B cell (primary cell): ENCODE results near the gene ALKBH7. TPM values are rescaled to one million over a fixed set of nuclear protein-coding genes. Genes with fewer than 3 reads are reported as not detected.

Experiments
- ATAC-seq: fragments of 200-7000 bp; cut with Tn5 transposase; one replicate; pipeline ENCODE4 v1.10.0; 2021; ENCODE audit warnings: low read depth, mild to moderate bottlenecking, moderate number of reproducible peaks, moderate library complexity
- CTCF ChIA-PET: fragments of 350-600 bp; sonication (Branson Sonifier 250); formaldehyde crosslinking; loops from one replicate; lab custom pipeline; 2021; ENCODE audit warnings: antibody characterized with exemption, inconsistent platforms; lab: Charles Lee
- POLR2A ChIA-PET: fragments of 350-600 bp; sonication (Branson Sonifier 250); formaldehyde crosslinking; loops from one replicate; lab custom pipeline; 2021; ENCODE audit warnings: antibody characterized with exemption; lab: Charles Lee
- DNase-seq: peaks from one replicate; pipeline ENCODE4 v3.0.0; 2013
- H2AFZ ChIP-seq: 2 replicates; pipeline ENCODE4 v1.6.1; 2012; ENCODE audit warnings: mild to moderate bottlenecking, low read depth, low read length; ENCODE audit not compliant: insufficient read depth, poor library complexity, severe bottlenecking
- H3K27ac ChIP-seq, 2 donors: 1 replicate in 1 of 2; 2 replicates in 1 of 2; pipeline ENCODE4 v1.5.1; 2012 to 2013; ENCODE audit warnings: low read length in 2 of 2, mild to moderate bottlenecking in 2 of 2, moderate library complexity in 1 of 2
- H3K27me3 ChIP-seq, 4 experiments: fragments of 200-600 bp in 1 of 4; sonication (generic) in 1 of 4; replicated peaks in 1 of 4; 1 replicate in 2 of 4; 2 replicates in 2 of 4; pipeline versions ENCODE4 v1.6.1 to v1.7.0; 2013 to 2016; ENCODE audit warnings: low read length in 3 of 4, mild to moderate bottlenecking in 2 of 4, mixed read lengths in 1 of 4, moderate library complexity in 1 of 4; ENCODE audit not compliant: insufficient read depth in 4 of 4, control insufficient read depth in 3 of 4; ENCODE audit errors: control extremely low read depth in 1 of 4
- H3K36me3 ChIP-seq, 2 experiments: replicated peaks in 1 of 2; 1 replicate in 1 of 2; 2 replicates in 1 of 2; pipeline versions ENCODE4 v1.6.1 to v1.7.1; 2013; ENCODE audit warnings: low read length in 1 of 2; ENCODE audit not compliant: insufficient read depth in 2 of 2, control insufficient read depth in 1 of 2; ENCODE audit errors: control extremely low read depth in 1 of 2, extremely low read depth in 1 of 2
- H3K4me1 ChIP-seq, 2 donors: fragments of 200-600 bp in 1 of 2; sonication (generic) in 1 of 2; 1 replicate in 1 of 2; 2 replicates in 1 of 2; pipeline versions ENCODE4 v1.5.1 to v1.6.1; 2013 to 2017; ENCODE audit warnings: low read length in 2 of 2; ENCODE audit not compliant: control insufficient read depth in 2 of 2, insufficient read depth in 2 of 2
- H3K4me2 ChIP-seq: replicated peaks from 2 replicates; pipeline ENCODE3; 2012; ENCODE audit warnings: mild to moderate bottlenecking, low read depth, low read length; ENCODE audit not compliant: poor library complexity, severe bottlenecking
- H3K4me3 ChIP-seq, 5 experiments: fragments of 200-600 bp in 1 of 5; sonication (generic) in 1 of 5; 1 replicate in 3 of 5; 2 replicates in 2 of 5; pipeline versions ENCODE4 v1.5.1 to v1.7.0; 2011 to 2016; ENCODE audit warnings: low read length in 4 of 5, mild to moderate bottlenecking in 4 of 5, low read depth in 2 of 5, control low read depth in 1 of 5, moderate library complexity in 1 of 5; ENCODE audit not compliant: insufficient read depth in 1 of 5; ENCODE audit errors: control extremely low read depth in 1 of 5, extremely low read depth in 1 of 5
- H3K79me2 ChIP-seq: fragments of 200-600 bp; sonication (generic); one replicate; pipeline ENCODE4 v1.6.0; 2016; ENCODE audit warnings: low read length; ENCODE audit not compliant: control insufficient read depth, insufficient read depth
- H3K9ac ChIP-seq: fragments of 200-600 bp; sonication (generic); 2 replicates; pipeline ENCODE4 v1.6.1; 2017; ENCODE audit warnings: mild to moderate bottlenecking, low read length, moderate library complexity
- H3K9me3 ChIP-seq, 3 donors: one replicate each; pipeline versions ENCODE4 v1.6.1 to v1.7.1; 2013; ENCODE audit warnings: low read length in 2 of 3; ENCODE audit not compliant: control insufficient read depth in 2 of 3, insufficient read depth in 1 of 3; ENCODE audit errors: control extremely low read depth in 1 of 3
- H4K20me1 ChIP-seq: 2 replicates; pipeline ENCODE4 v1.6.0; 2012; ENCODE audit warnings: mild to moderate bottlenecking, low read length; ENCODE audit not compliant: insufficient read depth, control insufficient read depth, poor library complexity, severe bottlenecking
- H3K27ac Mint-ChIP-seq: one replicate; pipeline ENCODE4 v1.8.0; 2021; ENCODE audit warnings: mixed read lengths
- H3K27me3 Mint-ChIP-seq: one replicate; pipeline ENCODE4 v1.8.0; 2021; ENCODE audit warnings: mixed read lengths
- H3K4me1 Mint-ChIP-seq: one replicate; pipeline ENCODE4 v1.8.0; 2021; ENCODE audit warnings: mixed read lengths
- H3K4me3 Mint-ChIP-seq: one replicate; pipeline ENCODE4 v1.8.0; 2021; ENCODE audit warnings: mixed read lengths
- H3K9me3 Mint-ChIP-seq: one replicate; pipeline ENCODE4 v1.8.0; 2022; ENCODE audit warnings: mixed read lengths; ENCODE audit not compliant: insufficient read depth
- CTCF ChIP-seq: fragments of 200-600 bp; IDR thresholded peaks from one replicate; pipeline ENCODE4 v1.8.0; 2022; ENCODE audit warnings: antibody characterized with exemption, mild to moderate bottlenecking
- EZH2 ChIP-seq: IDR thresholded peaks from 2 replicates; pipeline ENCODE4 v1.6.1; 2012; ENCODE audit warnings: borderline replicate concordance, low read depth, mild to moderate bottlenecking, moderate library complexity, low read length; ENCODE audit not compliant: insufficient read depth, poor library complexity, severe bottlenecking
- WGBS: methylation state at CpG from one replicate; pipeline ENCODE4 v1.1.5; 2013; ENCODE audit warnings: missing lambda C conversion rate; ENCODE audit not compliant: insufficient coverage; 5-methylcytosine and 5-hydroxymethylcytosine counted together
- intact Hi-C: fragments of 100-400 bp; cut with micrococcal nuclease; formaldehyde crosslinking; loops from one replicate; pipeline ENCODE4 v1.10.0; 2022
- polyA plus RNA-seq: library from polyadenylated mRNA; depleted of rRNA; stranded (reverse); fragments of >200 nt; gene quantifications from 2 replicates; pipeline ENCODE4 v1.2.3, GENCODE V29; 2012
- total RNA-seq, 2 donors: library from RNA; stranded (reverse); fragments of 120-200 nt in 1 of 2; gene quantifications; 1 replicate in 1 of 2; 2 replicates in 1 of 2; pipeline versions ENCODE4 v1.2.3 to v1.2.4, GENCODE V29; 2013 to 2022

Gene ALKBH7
- total and polyA plus RNA-seq, 2 donors (not counting 1 experiment from before 2014, with no cell fraction given), result 36.4 to 67.0 TPM

GRCh38 chr19:6350688-6351087, 21.9 kb upstream of the ALKBH7 start:
- H3K4me1 ChIP-seq, result no peaks in the 10 kb centered on the region
- no CpG with 5 or more reads among the region's 2 CpGs for WGBS
- Mint-ChIP-seq H3K27ac (no peak overlapping the region), H3K27me3 (no peaks in the 10 kb centered on the region), H3K9me3 (no peaks in the 10 kb centered on the region), H3K4me3 (no peak overlapping the region), H3K4me1 (no peaks in the 10 kb centered on the region)
- ChIA-PET CTCF (no interaction called here), POLR2A (no interaction called here)
- no peak overlapping the region for H3K27ac ChIP-seq
- H3K36me3 ChIP-seq, result no peaks in the 10 kb centered on the region
- no peak overlapping the region for H3K4me3 ChIP-seq
- H3K9me3 ChIP-seq, result no peaks in the 10 kb centered on the region
- no peaks in the 10 kb centered on the region for H3K79me2 ChIP-seq
- no peak overlapping the region for H2AFZ ChIP-seq
- H3K27me3 ChIP-seq, result no peaks in the 10 kb centered on the region
- intact Hi-C loops, result no loop called here
- no peaks in the 10 kb centered on the region for H4K20me1 ChIP-seq
- no peak for TF ChIP-seq EZH2
- H3K4me2 ChIP-seq, result no peak overlapping the region
- no peak for DNase-seq
- no peak overlapping the region for H3K9ac ChIP-seq
- no peak for ATAC-seq

DNA sequence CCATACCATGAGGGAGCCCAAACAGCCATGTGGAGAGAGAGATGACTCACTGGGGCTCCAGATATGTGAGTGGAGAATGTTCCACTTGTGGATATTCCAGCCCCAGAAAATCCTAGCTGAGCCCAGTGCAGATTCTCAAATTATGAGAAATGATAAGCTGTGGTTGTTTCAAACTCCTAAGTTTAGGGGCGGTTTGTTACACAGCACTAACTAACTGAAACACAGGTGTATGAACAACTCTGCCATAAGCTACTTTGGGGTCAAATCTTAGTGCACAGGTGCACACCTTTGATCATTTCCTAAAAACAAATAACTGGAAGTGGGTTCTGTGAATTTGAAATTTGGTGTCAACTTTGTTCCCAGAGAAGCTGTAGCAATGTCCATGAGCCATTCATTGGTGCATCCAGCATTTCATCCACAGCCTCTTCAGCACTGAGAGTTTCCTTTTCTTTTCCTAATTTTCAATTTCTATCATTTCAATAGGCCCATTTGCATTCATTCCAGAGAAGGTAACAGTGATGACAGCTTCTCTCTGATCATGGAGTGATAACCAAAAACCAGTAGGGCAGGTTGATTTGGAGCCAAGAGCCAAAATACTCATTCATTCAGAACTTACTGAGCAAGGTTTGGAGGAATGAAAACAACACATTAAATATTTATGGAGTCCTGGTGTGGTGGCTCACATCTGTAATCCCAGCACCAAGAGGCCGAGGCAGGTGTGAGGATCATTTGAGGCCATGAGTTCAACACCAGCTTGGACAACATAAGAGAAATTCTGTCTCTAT, 20.0 kb upstream of the ALKBH7 start:
- CTCF ChIA-PET, result interaction anchor here (1.3 to 2.1 kb wide), 2 partner anchors 134 to 186 kb away, joined by 4 to 6 read pairs; no protein-coding TSS in a partner anchor
- Histone ChIP-seq H3K27ac (no peak overlapping the region), H3K79me2 (no peaks in the 10 kb centered on the region), H4K20me1 (no peaks in the 10 kb centered on the region), H3K9ac (no peak overlapping the region), H3K27me3 (no peaks in the 10 kb centered on the region), H3K36me3 (no peaks in the 10 kb centered on the region), H2AFZ (no peak overlapping the region), H3K4me2 (no peak overlapping the region), H3K9me3 (no peaks in the 10 kb centered on the region), H3K4me3 (no peak overlapping the region), H3K4me1 (no peaks in the 10 kb centered on the region)
- WGBS, result 83% methylated on average over 1 of the region's 2 CpGs
- TF ChIP-seq CTCF, result no peak
- no peak for TF ChIP-seq EZH2
- no peak overlapping the region for H3K4me3 Mint-ChIP-seq
- no peaks in the 10 kb centered on the region for H3K4me1 Mint-ChIP-seq
- no peak overlapping the region for H3K27ac Mint-ChIP-seq
- ATAC-seq (no peak), DNase-seq (no peak)
- H3K9me3 Mint-ChIP-seq, result no peaks in the 10 kb centered on the region
- POLR2A ChIA-PET, result no interaction called here
- H3K27me3 Mint-ChIP-seq, result no peaks in the 10 kb centered on the region
- intact Hi-C loops, result no loop called here
